Neural cell (in vitro differentiated cells): Measurements from ENCODE around the gene RPIA. TPM values are rescaled to one million over a fixed set of nuclear protein-coding genes. Genes with fewer than 3 reads are reported as not detected.

ENCODE experiments used
- H2AFZ ChIP-seq: fragments of 200-600, 300-800 bp; sonication (generic), shearing (Covaris generic); 2 replicates; pipeline ENCODE4 v1.6.0; 2014; ENCODE audit warnings: low read depth, mild to moderate bottlenecking, antibody characterized with exemption, low read length, moderate library complexity
- H3F3A ChIP-seq: fragments of 200-600 bp; shearing (Covaris generic); 2 replicates; pipeline ENCODE4 v1.6.1; 2016; ENCODE audit warnings: mild to moderate bottlenecking, moderate library complexity, mixed read lengths, antibody characterized with exemption, low read length; ENCODE audit not compliant: insufficient read depth, poor library complexity, severe bottlenecking
- H3K27ac ChIP-seq: fragments of 200-600, 300-800 bp; sonication (generic), shearing (Covaris generic); 2 replicates; pipeline ENCODE4 v1.5.1; 2014; ENCODE audit warnings: mild to moderate bottlenecking, low read length, moderate library complexity
- H3K27me3 ChIP-seq: fragments of 300-800, 200-600 bp; sonication (generic), shearing (Covaris generic); 2 replicates; pipeline ENCODE4 v1.6.0; 2014; ENCODE audit warnings: mild to moderate bottlenecking, low read depth, low read length, moderate library complexity; ENCODE audit not compliant: insufficient read depth
- H3K36me3 ChIP-seq: fragments of 300-800, 200-600 bp; sonication (generic), shearing (Covaris generic); 2 replicates; pipeline ENCODE4 v1.5.1; 2014; ENCODE audit warnings: mild to moderate bottlenecking, antibody characterized with exemption, low read length, moderate library complexity; ENCODE audit not compliant: insufficient read depth
- H3K4me2 ChIP-seq: fragments of 300-800, 200-600 bp; sonication (generic), shearing (Covaris generic); 2 replicates; pipeline ENCODE4 v1.6.0; 2014; ENCODE audit warnings: mild to moderate bottlenecking, low read length
- H3K4me3 ChIP-seq: fragments of 300-800, 200-600 bp; sonication (generic), shearing (Covaris generic); 2 replicates; pipeline ENCODE4 v1.5.1; 2014; ENCODE audit warnings: mild to moderate bottlenecking, low read length, moderate library complexity
- H3K79me2 ChIP-seq: fragments of 200-600 bp; shearing (Covaris generic); replicated peaks from 2 replicates; pipeline ENCODE4 v1.6.0; 2014; ENCODE audit warnings: mild to moderate bottlenecking, low read length, moderate library complexity; ENCODE audit not compliant: insufficient read depth
- H3K9ac ChIP-seq: fragments of 300-800, 200-600 bp; sonication (generic), shearing (Covaris generic); 2 replicates; pipeline ENCODE4 v1.6.1; 2016; ENCODE audit warnings: mild to moderate bottlenecking, low read length, mixed read lengths
- H3K9me2 ChIP-seq: fragments of 200-600 bp; shearing (Covaris generic); 2 replicates; pipeline ENCODE4 v1.6.1; 2016; ENCODE audit warnings: mild to moderate bottlenecking, low read length, mixed read lengths; ENCODE audit not compliant: insufficient read depth
- H3K9me3 ChIP-seq: fragments of 200-600, 300-800 bp; sonication (generic), shearing (Covaris generic); 2 replicates; pipeline ENCODE4 v1.6.1; 2016; ENCODE audit warnings: mild to moderate bottlenecking, mixed run types, low read length, moderate library complexity, mixed read lengths
- H4K20me1 ChIP-seq: fragments of 200-600 bp; shearing (Covaris generic); 2 replicates; pipeline ENCODE4 v1.6.1; 2016; ENCODE audit warnings: mild to moderate bottlenecking, mixed run types; ENCODE audit not compliant: insufficient read depth
- EP300 ChIP-seq: fragments of 450-650 bp; conservative IDR thresholded peaks from 2 replicates; pipeline ENCODE4 v1.6.1; 2014; ENCODE audit warnings: antibody characterized with exemption, mild to moderate bottlenecking, moderate library complexity; ENCODE audit not compliant: poor library complexity, severe bottlenecking
- EZH2 ChIP-seq: fragments of 200-600, 300-800 bp; shearing (Covaris generic), sonication (generic); IDR thresholded peaks from 2 replicates; pipeline ENCODE4 v1.6.1; 2014; ENCODE audit warnings: antibody characterized with exemption, low read length, borderline replicate concordance, mild to moderate bottlenecking; ENCODE audit not compliant: insufficient read depth, poor library complexity, severe bottlenecking
- MXI1 ChIP-seq: fragments of 450-650 bp; conservative IDR thresholded peaks from 2 replicates; pipeline ENCODE4 v1.6.1; 2014; ENCODE audit warnings: antibody characterized with exemption, mild to moderate bottlenecking; ENCODE audit not compliant: poor library complexity, severe bottlenecking
- POLR2AphosphoS5 ChIP-seq: IDR thresholded peaks from 2 replicates; pipeline ENCODE4 v1.6.1; 2012
- RAD21 ChIP-seq: fragments of 450-650 bp; conservative IDR thresholded peaks from 2 replicates; pipeline ENCODE4 v1.6.1; 2014; ENCODE audit warnings: antibody characterized with exemption, mild to moderate bottlenecking, moderate library complexity
- SMC3 ChIP-seq: fragments of 450-650 bp; conservative IDR thresholded peaks from 2 replicates; pipeline ENCODE4 v1.6.1; 2014; ENCODE audit warnings: antibody characterized with exemption, mild to moderate bottlenecking, moderate library complexity; ENCODE audit not compliant: poor library complexity
- TAF1 ChIP-seq: IDR thresholded peaks from 2 replicates; pipeline ENCODE4 v1.6.1; 2012; ENCODE audit warnings: low read depth
- polyA plus RNA-seq: library from polyadenylated mRNA; depleted of rRNA; stranded (reverse); fragments of >200 nt; gene quantifications from 2 replicates; pipeline ENCODE4 v1.2.3, GENCODE V29; 2014
- TF ChIP-seq, protein P1 (sequence below): IDR thresholded peaks from 2 replicates; pipeline ENCODE4 v1.6.1; 2012; ENCODE audit warnings: borderline replicate concordance
- TF ChIP-seq, protein P2 (sequence below): fragments of 450-650 bp; IDR thresholded peaks from 2 replicates; pipeline ENCODE4 v1.5.1; 2014; ENCODE audit warnings: antibody characterized with exemption, mild to moderate bottlenecking, moderate library complexity; ENCODE audit not compliant: poor library complexity, severe bottlenecking

RPIA gene
- polyA plus RNA-seq, 1 donor from 2014 or later = 9.7 TPM

DNA sequence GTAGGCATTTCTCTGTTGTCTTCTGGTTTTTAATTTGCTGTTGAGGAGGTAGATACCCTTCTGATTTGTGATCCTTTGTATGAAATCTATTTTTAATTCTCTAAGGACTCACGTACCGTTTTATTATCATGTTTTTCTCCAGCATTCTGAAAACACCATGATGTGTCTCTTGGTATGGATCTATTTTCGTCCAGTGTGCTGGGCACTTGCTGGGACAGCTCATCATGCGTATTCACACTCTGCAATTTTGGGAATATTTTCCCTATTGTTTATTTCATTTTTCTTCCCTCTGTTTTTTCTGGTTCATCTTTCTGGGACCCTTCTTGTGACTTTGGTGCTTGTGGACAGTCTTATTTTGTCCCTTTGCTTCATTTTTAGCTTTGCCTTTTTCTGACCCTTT is 21.9 kb downstream of the RPIA start:
- H3K4me2 ChIP-seq = no peak overlapping the region
- no peak overlapping the region for H3K9ac ChIP-seq
- no peaks in the 10 kb centered on the region for H3K79me2 ChIP-seq
- no peaks in the 10 kb centered on the region for H3K27me3 ChIP-seq
- H3K4me3 ChIP-seq = no peak overlapping the region
- no peaks in the 10 kb centered on the region for H3K9me3 ChIP-seq
- TF ChIP-seq MXI1 (no peak), TAF1 (no peak), POLR2AphosphoS5 (no peak), RAD21 (no peak), SMC3 (no peak), EP300 (no peak), EZH2 (no peak)
- TF ChIP-seq, protein P1, sequence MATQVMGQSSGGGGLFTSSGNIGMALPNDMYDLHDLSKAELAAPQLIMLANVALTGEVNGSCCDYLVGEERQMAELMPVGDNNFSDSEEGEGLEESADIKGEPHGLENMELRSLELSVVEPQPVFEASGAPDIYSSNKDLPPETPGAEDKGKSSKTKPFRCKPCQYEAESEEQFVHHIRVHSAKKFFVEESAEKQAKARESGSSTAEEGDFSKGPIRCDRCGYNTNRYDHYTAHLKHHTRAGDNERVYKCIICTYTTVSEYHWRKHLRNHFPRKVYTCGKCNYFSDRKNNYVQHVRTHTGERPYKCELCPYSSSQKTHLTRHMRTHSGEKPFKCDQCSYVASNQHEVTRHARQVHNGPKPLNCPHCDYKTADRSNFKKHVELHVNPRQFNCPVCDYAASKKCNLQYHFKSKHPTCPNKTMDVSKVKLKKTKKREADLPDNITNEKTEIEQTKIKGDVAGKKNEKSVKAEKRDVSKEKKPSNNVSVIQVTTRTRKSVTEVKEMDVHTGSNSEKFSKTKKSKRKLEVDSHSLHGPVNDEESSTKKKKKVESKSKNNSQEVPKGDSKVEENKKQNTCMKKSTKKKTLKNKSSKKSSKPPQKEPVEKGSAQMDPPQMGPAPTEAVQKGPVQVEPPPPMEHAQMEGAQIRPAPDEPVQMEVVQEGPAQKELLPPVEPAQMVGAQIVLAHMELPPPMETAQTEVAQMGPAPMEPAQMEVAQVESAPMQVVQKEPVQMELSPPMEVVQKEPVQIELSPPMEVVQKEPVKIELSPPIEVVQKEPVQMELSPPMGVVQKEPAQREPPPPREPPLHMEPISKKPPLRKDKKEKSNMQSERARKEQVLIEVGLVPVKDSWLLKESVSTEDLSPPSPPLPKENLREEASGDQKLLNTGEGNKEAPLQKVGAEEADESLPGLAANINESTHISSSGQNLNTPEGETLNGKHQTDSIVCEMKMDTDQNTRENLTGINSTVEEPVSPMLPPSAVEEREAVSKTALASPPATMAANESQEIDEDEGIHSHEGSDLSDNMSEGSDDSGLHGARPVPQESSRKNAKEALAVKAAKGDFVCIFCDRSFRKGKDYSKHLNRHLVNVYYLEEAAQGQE = no peak
- TF ChIP-seq, protein P2, sequence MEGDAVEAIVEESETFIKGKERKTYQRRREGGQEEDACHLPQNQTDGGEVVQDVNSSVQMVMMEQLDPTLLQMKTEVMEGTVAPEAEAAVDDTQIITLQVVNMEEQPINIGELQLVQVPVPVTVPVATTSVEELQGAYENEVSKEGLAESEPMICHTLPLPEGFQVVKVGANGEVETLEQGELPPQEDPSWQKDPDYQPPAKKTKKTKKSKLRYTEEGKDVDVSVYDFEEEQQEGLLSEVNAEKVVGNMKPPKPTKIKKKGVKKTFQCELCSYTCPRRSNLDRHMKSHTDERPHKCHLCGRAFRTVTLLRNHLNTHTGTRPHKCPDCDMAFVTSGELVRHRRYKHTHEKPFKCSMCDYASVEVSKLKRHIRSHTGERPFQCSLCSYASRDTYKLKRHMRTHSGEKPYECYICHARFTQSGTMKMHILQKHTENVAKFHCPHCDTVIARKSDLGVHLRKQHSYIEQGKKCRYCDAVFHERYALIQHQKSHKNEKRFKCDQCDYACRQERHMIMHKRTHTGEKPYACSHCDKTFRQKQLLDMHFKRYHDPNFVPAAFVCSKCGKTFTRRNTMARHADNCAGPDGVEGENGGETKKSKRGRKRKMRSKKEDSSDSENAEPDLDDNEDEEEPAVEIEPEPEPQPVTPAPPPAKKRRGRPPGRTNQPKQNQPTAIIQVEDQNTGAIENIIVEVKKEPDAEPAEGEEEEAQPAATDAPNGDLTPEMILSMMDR = no peak
- no peaks in the 10 kb centered on the region for H3K9me2 ChIP-seq
- H2AFZ ChIP-seq = no peak overlapping the region
- no peaks in the 10 kb centered on the region for H4K20me1 ChIP-seq
- H3K27ac ChIP-seq = no peak overlapping the region
- no peaks in the 10 kb centered on the region for H3K36me3 ChIP-seq
- H3F3A ChIP-seq = no peaks in the 10 kb centered on the region

DNA sequence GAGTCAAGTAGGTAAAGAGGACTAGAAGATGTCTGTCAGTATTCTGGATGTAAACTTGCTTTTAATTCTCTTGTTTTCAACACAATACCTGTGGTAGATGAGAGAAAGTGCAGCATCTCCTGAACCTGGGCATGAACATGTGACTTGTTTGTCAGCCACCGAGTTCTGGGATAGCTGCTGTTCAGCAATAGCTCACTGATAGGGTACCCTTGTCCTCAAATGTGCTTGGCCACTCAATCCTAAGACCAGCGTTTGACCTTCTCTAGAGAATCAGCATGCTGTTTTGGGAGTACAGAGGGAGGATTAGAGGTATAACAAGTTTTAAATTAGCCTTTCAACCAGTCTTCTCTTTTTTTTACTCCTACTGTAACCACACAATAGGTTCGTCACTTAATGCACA is 23.2 kb downstream of the RPIA start:
- TF ChIP-seq, protein P1 = no peak
- TF ChIP-seq, protein P2 = no peak
- no peak for TF ChIP-seq EP300
- TF ChIP-seq TAF1 = no peak
- no peak for TF ChIP-seq MXI1
- TF ChIP-seq SMC3 = no peak
- no peak for TF ChIP-seq POLR2AphosphoS5
- H3K27ac ChIP-seq = no peak overlapping the region
- H3K9ac ChIP-seq = no peak overlapping the region
- H4K20me1 ChIP-seq = no peaks in the 10 kb centered on the region
- H3K4me2 ChIP-seq = no peak overlapping the region
- H3K9me2 ChIP-seq = no peaks in the 10 kb centered on the region
- no peaks in the 10 kb centered on the region for H3K27me3 ChIP-seq
- no peak overlapping the region for H3K4me3 ChIP-seq
- no peaks in the 10 kb centered on the region for H3K79me2 ChIP-seq
- no peaks in the 10 kb centered on the region for H3K36me3 ChIP-seq
- no peaks in the 10 kb centered on the region for H3F3A ChIP-seq
- H2AFZ ChIP-seq = no peak overlapping the region
- no peaks in the 10 kb centered on the region for H3K9me3 ChIP-seq
